OCI-LY3 (cell line): ENCODE data around the gene KPNA2.
A peak's percentile ranks its signal among the peaks of the same experiment; 100 is the strongest.

ENCODE experiments used
- H2AFZ ChIP-seq: fragments of 200-600, 300-600 bp; shearing (Covaris generic); 2 replicates; pipeline ENCODE4 v1.6.0; 2014; ENCODE audit warnings: antibody characterized with exemption, low read depth, low read length
- H3K27ac ChIP-seq: fragments of 200-600, 300-600 bp; sonication (generic); 2 replicates; pipeline ENCODE4 v1.5.1; 2014; ENCODE audit warnings: mild to moderate bottlenecking, low read length, moderate library complexity, mixed read lengths
- H3K27me3 ChIP-seq: fragments of 200-600, 300-600 bp; sonication (generic); 2 replicates; pipeline ENCODE4 v1.6.1; 2014; ENCODE audit warnings: low read depth, low read length, mixed read lengths
- H3K36me3 ChIP-seq: fragments of 200-600, 300-600 bp; sonication (generic); replicated peaks from 2 replicates; pipeline ENCODE3; 2014; ENCODE audit warnings: low read depth, low read length, mixed read lengths
- H3K4me1 ChIP-seq: fragments of 300-600, 200-600 bp; sonication (generic); 2 replicates; pipeline ENCODE4 v1.6.1; 2014; ENCODE audit warnings: low read length, mixed read lengths
- H3K4me2 ChIP-seq: fragments of 200-600, 300-600 bp; sonication (generic); 2 replicates; pipeline ENCODE4 v1.6.1; 2014; ENCODE audit warnings: low read length, mixed read lengths
- H3K4me3 ChIP-seq: fragments of 300-600, 200-600 bp; sonication (generic); 2 replicates; pipeline ENCODE4 v1.5.1; 2014; ENCODE audit warnings: antibody characterized with exemption, mild to moderate bottlenecking, low read length, moderate library complexity
- H3K79me2 ChIP-seq: fragments of 300-600, 200-600 bp; shearing (Covaris generic); 2 replicates; pipeline ENCODE4 v1.6.1; 2014; ENCODE audit warnings: mild to moderate bottlenecking, low read length, mixed read lengths
- H3K9ac ChIP-seq: fragments of 300-600, 200-600 bp; shearing (Covaris generic); 2 replicates; pipeline ENCODE4 v1.6.0; 2014; ENCODE audit warnings: mild to moderate bottlenecking, low read length, moderate library complexity
- H3K9me3 ChIP-seq: fragments of 200-600, 300-600 bp; shearing (Covaris generic); 2 replicates; pipeline ENCODE4 v1.6.1; 2014; ENCODE audit warnings: low read length, mixed read lengths; ENCODE audit not compliant: insufficient read depth
- H4K20me1 ChIP-seq: fragments of 200-600, 300-600 bp; sonication (generic); 2 replicates; pipeline ENCODE4 v1.6.1; 2016; ENCODE audit warnings: low read length, mixed read lengths; ENCODE audit not compliant: insufficient read depth
- EZH2phosphoT487 ChIP-seq: fragments of 200-600 bp; shearing (Covaris generic); IDR thresholded peaks from 2 replicates; pipeline ENCODE4 v1.6.1; 2018; ENCODE audit warnings: antibody characterized with exemption, mixed run types, low read depth
- TF ChIP-seq, protein P1 (sequence below): fragments of 200-600, 300-600 bp; sonication (generic); IDR thresholded peaks from 2 replicates; pipeline ENCODE4 v1.5.1; 2014; ENCODE audit warnings: antibody characterized with exemption, low read length, low read depth

KPNA2 gene

DNA sequence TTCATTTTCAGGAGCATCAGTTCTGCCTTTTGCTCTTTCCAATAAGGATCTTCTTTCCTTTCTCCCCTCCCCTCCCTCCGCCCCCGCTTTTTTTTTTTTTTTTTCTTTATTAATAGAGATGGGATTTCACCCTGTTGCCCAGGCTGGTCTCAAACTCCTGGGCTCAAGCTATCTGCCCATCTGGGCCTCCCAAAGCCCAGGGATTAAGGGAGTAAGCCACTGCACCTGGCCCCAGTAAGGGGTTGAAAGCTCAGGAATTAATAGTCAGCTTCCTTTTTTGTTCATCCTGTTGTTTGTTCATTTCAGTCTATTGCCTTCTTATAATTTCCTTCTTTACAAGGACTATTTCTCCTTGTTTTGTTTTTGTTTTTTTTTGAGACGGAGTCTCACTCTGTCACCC lies 31.3 kb upstream of the KPNA2 start:
- no peaks in the 10 kb centered on the region for H3K79me2 ChIP-seq
- H4K20me1 ChIP-seq = no peaks in the 10 kb centered on the region
- TF ChIP-seq EZH2phosphoT487 = no peak
- TF ChIP-seq, protein P1, sequence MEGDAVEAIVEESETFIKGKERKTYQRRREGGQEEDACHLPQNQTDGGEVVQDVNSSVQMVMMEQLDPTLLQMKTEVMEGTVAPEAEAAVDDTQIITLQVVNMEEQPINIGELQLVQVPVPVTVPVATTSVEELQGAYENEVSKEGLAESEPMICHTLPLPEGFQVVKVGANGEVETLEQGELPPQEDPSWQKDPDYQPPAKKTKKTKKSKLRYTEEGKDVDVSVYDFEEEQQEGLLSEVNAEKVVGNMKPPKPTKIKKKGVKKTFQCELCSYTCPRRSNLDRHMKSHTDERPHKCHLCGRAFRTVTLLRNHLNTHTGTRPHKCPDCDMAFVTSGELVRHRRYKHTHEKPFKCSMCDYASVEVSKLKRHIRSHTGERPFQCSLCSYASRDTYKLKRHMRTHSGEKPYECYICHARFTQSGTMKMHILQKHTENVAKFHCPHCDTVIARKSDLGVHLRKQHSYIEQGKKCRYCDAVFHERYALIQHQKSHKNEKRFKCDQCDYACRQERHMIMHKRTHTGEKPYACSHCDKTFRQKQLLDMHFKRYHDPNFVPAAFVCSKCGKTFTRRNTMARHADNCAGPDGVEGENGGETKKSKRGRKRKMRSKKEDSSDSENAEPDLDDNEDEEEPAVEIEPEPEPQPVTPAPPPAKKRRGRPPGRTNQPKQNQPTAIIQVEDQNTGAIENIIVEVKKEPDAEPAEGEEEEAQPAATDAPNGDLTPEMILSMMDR = no peak
- no peaks in the 10 kb centered on the region for H3K9me3 ChIP-seq
- H3K9ac ChIP-seq = no peak overlapping the region
- H3K4me2 ChIP-seq = no peak overlapping the region
- H2AFZ ChIP-seq = no peak overlapping the region
- H3K36me3 ChIP-seq = no peaks in the 10 kb centered on the region
- no peaks in the 10 kb centered on the region for H3K27me3 ChIP-seq
- H3K4me3 ChIP-seq = no peak overlapping the region
- no peaks in the 10 kb centered on the region for H3K4me1 ChIP-seq
- no peak overlapping the region for H3K27ac ChIP-seq

DNA sequence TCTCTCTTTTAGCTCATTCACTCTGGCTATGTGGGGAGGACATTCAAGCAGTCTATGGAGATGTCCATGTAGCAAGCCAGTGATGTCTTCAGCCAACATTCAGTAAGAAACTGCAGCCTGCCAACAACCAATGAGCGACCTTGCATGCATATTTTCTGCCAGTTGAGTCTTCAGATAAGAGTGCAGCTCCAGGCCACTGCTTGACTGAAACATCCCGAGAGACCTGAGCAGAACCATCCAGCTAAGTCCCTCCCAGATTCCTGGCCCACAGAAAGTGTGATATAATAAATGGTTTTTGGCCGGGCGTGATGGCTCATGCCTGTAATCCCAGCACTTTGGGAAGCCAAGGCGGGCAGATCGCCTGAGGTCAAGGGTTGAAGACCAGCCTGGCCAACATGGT lies 28.7 kb upstream of the KPNA2 start:
- Histone ChIP-seq H2AFZ (no peak overlapping the region), H3K27ac (no peak overlapping the region), H3K27me3 (no peaks in the 10 kb centered on the region), H3K4me2 (no peak overlapping the region), H4K20me1 (no peaks in the 10 kb centered on the region), H3K4me1 (no peaks in the 10 kb centered on the region), H3K36me3 (no peaks in the 10 kb centered on the region), H3K9ac (no peak overlapping the region), H3K79me2 (no peaks in the 10 kb centered on the region), H3K9me3 (no peaks in the 10 kb centered on the region), H3K4me3 (no peak overlapping the region)
- TF ChIP-seq, protein P1 = no peak
- TF ChIP-seq EZH2phosphoT487 = no peak

DNA sequence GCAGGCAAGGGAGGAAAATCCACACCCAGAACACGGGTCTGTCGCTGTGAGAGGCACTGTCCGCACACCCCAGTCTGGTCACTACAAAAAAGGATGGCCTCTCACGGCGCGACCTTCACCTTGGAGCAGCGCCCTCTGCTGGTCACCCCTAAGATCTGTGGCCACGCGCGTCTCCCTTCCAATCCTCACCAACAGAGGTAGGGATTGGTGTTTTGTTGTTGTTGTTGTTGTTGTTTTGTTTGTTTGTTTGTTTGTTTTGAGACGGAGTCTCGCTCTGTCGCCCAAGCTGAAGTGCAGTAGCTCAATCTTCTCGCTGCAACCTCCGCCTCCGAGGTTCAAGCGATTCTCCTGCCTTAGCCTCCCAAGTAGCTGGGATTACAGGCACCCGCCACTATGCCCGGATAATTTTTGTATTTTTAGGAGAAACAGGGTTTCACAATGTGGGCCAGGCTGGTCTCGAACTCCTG lies 24.3 kb upstream of the KPNA2 start:
- H2AFZ ChIP-seq = no peak overlapping the region
- H3K9me3 ChIP-seq = no peaks in the 10 kb centered on the region
- no peaks in the 10 kb centered on the region for H4K20me1 ChIP-seq
- H3K36me3 ChIP-seq = no peaks in the 10 kb centered on the region
- no peaks in the 10 kb centered on the region; the same call in 1 of the 2 replicates for H3K27me3 ChIP-seq
- H3K4me2 ChIP-seq = no peak overlapping the region
- no peaks in the 10 kb centered on the region for H3K79me2 ChIP-seq
- H3K4me3 ChIP-seq = no peak overlapping the region
- H3K4me1 ChIP-seq = no peaks in the 10 kb centered on the region
- no peak overlapping the region for H3K27ac ChIP-seq
- TF ChIP-seq, protein P1 = peak; percentile 53
- TF ChIP-seq EZH2phosphoT487 = no peak
- H3K9ac ChIP-seq = no peak overlapping the region

DNA sequence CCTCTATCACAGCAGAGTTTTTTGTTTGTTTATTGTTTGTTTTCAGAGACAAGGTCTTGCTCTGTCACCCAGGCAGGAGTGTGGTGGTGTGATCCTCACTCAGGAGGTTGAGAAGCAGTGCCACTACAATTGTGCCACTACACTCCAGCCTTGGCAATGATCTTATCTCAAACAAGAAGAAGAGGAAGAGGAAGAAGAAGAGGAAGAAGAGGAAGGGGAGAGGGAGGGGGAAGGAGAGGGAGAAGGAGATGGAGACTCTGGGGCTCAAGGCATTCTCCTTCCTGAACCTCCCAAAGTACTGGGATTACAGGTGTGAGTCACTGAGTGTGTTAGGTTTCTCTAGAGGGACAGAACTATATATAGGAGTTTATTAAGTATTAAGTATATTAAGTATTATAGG lies 22.1 kb upstream of the KPNA2 start:
- Histone ChIP-seq H3K79me2 (no peaks in the 10 kb centered on the region), H3K4me1 (no peaks in the 10 kb centered on the region), H2AFZ (no peak overlapping the region), H3K9me3 (no peaks in the 10 kb centered on the region), H3K4me2 (no peak overlapping the region), H3K36me3 (no peaks in the 10 kb centered on the region), H3K27me3 (no peaks in the 10 kb centered on the region; the same call in 1 of the 2 replicates), H3K4me3 (no peak overlapping the region), H3K9ac (no peak overlapping the region), H4K20me1 (no peaks in the 10 kb centered on the region), H3K27ac (no peak overlapping the region)
- TF ChIP-seq, protein P1 = no peak
- TF ChIP-seq EZH2phosphoT487 = no peak
